NCI-H2227 treated with DMSO at 0.1 percent for 48 hours (cell line): ENCODE measurements around the gene AXIN1.
"Not testable (repeated sequence)": the region's sequence is repeated elsewhere in the genome, so short reads cannot be mapped to it uniquely, and the experiment has no call there.

ENCODE experiments used
- DNase-seq: peaks from one replicate; lab custom pipeline; 2025; lab: John Stamatoyannopoulos, UW

The AXIN1 gene

GRCh38 chr16:266258-267164, 86.0 kb downstream of the AXIN1 start:
- no peak for DNase-seq

- DNase-seq, result no peak
Measured at GRCh38 chr16:265711-266110, 86.8 kb downstream of the AXIN1 start.

- DNase-seq, result no peak
Measured at GRCh38 chr16:265002-265529, 87.5 kb downstream of the AXIN1 start.

GRCh38 chr16:264440-264951, 88.0 kb downstream of the AXIN1 start:
- DNase-seq, result no peak

GRCh38 chr16:263944-264343, 88.6 kb downstream of the AXIN1 start:
- DNase-seq, result no peak

- no peak for DNase-seq
Measured at GRCh38 chr16:263182-263774, 89.2 kb downstream of the AXIN1 start.

- no peak for DNase-seq
Measured at GRCh38 chr16:262121-262745, 90.3 kb downstream of the AXIN1 start.

GRCh38 chr16:261031-261691, 91.4 kb downstream of the AXIN1 start:
- no peak for DNase-seq

- DNase-seq, result no peak
Measured at GRCh38 chr16:260326-260725, 92.2 kb downstream of the AXIN1 start.

- DNase-seq, result no peak
Measured at GRCh38 chr16:259814-260253, 92.7 kb downstream of the AXIN1 start.

- no peak for DNase-seq
Measured at GRCh38 chr16:259226-259625, 93.3 kb downstream of the AXIN1 start.

- not testable (repeated sequence) for DNase-seq
Measured at GRCh38 chr16:258091-258490, 94.4 kb downstream of the AXIN1 start.

GRCh38 chr16:255183-255582, 97.3 kb downstream of the AXIN1 start:
- DNase-seq, result no peak

GRCh38 chr16:254461-254860, 98.1 kb downstream of the AXIN1 start:
- DNase-seq, result no peak

- no peak for DNase-seq
Measured at GRCh38 chr16:253833-254232, 98.7 kb downstream of the AXIN1 start.

- DNase-seq, result no peak
Measured at GRCh38 chr16:252366-253337, 99.9 kb downstream of the AXIN1 start.

- DNase-seq, result no peak
Measured at GRCh38 chr16:249431-249830, 103.1 kb downstream of the AXIN1 start.

- no peak for DNase-seq
Measured at GRCh38 chr16:247027-247426, 105.5 kb downstream of the AXIN1 start.

- DNase-seq, result no peak
Measured at GRCh38 chr16:245105-245504, 107.4 kb downstream of the AXIN1 start.

- no peak for DNase-seq
Measured at GRCh38 chr16:243348-243747, 109.2 kb downstream of the AXIN1 start.

GRCh38 chr16:242281-242680, 110.2 kb downstream of the AXIN1 start:
- DNase-seq, result no peak
